Smooth muscle cell of the brain vasculature (primary cell): ENCODE results near the gene GRIN3A.

Experiments
- DNase-seq: peaks from one replicate; pipeline ENCODE4 v3.0.0-alpha.2; 2012; ENCODE audit warnings: low read depth, low spot score

Gene GRIN3A

GRCh38 chr9:101528015-101528414 lies 210.4 kb downstream of the GRIN3A start:
- DNase-seq = no peak

- no peak for DNase-seq
These were observed 211.4 kb downstream of the GRIN3A start for GRCh38 chr9:101527066-101527465.

- no peak for DNase-seq
These were observed 214.1 kb downstream of the GRIN3A start for GRCh38 chr9:101524371-101524770.
